Activated B cell treated with CpG ODN at 0.5 μM for 24 hours (primary cell): ENCODE data around the gene HMGCR. TPM values are rescaled to one million over a fixed set of nuclear protein-coding genes. Genes with fewer than 3 reads are reported as not detected.
"Not testable (repeated sequence)": the region's sequence is repeated elsewhere in the genome, so short reads cannot be mapped to it uniquely, and the experiment has no call there.

Experiments used
- ATAC-seq: fragments of 200-7000 bp; cut with Tn5 transposase; one replicate; pipeline ENCODE4 v1.10.0; 2021; ENCODE audit warnings: low read depth, mild to moderate bottlenecking, moderate library complexity
- CTCF ChIA-PET: fragments of 350-600 bp; sonication (Branson Sonifier 250); formaldehyde crosslinking; loops from one replicate; lab custom pipeline; 2021; ENCODE audit warnings: antibody characterized with exemption; lab: Charles Lee
- POLR2A ChIA-PET: fragments of 350-600 bp; sonication (Branson Sonifier 250); formaldehyde crosslinking; loops from one replicate; lab custom pipeline; 2021; ENCODE audit warnings: antibody characterized with exemption; lab: Charles Lee
- DNase-seq: peaks from one replicate; pipeline ENCODE4 v3.0.0; 2022
- H3K27ac Mint-ChIP-seq: one replicate; pipeline ENCODE4 v1.8.0; 2020; ENCODE audit warnings: mixed read lengths
- H3K27me3 Mint-ChIP-seq: one replicate; pipeline ENCODE4 v1.8.0; 2021; ENCODE audit warnings: mixed read lengths
- H3K36me3 Mint-ChIP-seq: one replicate; pipeline ENCODE4 v1.8.0; 2021; ENCODE audit warnings: low read depth, mixed read lengths
- H3K4me1 Mint-ChIP-seq: one replicate; pipeline ENCODE4 v1.8.0; 2021; ENCODE audit warnings: mixed read lengths
- H3K4me3 Mint-ChIP-seq: one replicate; pipeline ENCODE4 v1.8.0; 2020; ENCODE audit warnings: mild to moderate bottlenecking, mixed read lengths
- H3K9me3 Mint-ChIP-seq: one replicate; pipeline ENCODE4 v1.8.0; 2020; ENCODE audit warnings: mixed read lengths
- intact Hi-C: fragments of 100-400 bp; cut with micrococcal nuclease; formaldehyde crosslinking; loops from one replicate; pipeline ENCODE4 v1.15.1; 2024
- total RNA-seq: library from RNA; stranded (reverse); gene quantifications from 2 replicates; pipeline ENCODE4 v1.2.3, GENCODE V29; 2022
- TF ChIP-seq, protein P1 (sequence below): fragments of 200-600 bp; IDR thresholded peaks from one replicate; pipeline ENCODE4 v1.8.0; 2022; ENCODE audit warnings: antibody characterized with exemption, mild to moderate bottlenecking

Gene HMGCR
- total RNA-seq: 105 and 131 TPM in 2 replicates

DNA sequence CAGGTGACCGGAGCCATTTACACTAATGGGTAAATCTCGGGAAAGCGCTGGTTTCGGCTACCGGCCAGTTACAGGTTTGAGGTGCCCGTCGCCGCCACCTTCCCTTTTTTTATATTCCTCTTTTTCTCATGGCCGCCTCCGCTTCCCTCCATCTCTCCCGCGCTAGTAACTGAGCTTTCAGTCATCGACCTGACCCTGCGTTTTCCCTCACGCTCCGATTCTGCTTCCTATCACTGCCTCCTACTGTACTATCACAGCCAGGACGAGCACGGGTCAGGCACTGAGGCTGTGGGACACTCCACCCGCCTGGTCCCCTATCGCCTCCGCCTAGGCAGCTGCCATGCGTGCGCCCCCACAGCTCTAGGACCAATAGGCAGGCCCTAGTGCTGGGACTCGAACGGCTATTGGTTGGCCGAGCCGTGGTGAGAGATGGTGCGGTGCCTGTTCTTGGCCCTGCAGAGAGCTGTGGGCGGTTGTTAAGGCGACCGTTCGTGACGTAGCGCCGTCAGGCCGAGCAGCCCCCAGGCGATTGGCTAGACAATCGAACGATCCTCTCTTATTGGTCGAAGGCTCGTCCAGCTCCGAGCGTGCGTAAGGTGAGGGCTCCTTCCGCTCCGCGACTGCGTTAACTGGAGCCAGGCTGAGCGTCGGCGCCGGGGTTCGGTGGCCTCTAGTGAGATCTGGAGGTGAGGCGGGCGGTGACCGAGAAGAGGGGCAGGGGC lies at the start of gene HMGCR:
TSS of gene HMGCR (plus strand) at position 606 of the 722 bp plus-strand sequence. CDS start 5,386 bp downstream, outside the sequence.
- ATAC-seq (peak; percentile 95), DNase-seq (peak; percentile 89)
- CTCF ChIA-PET: interaction anchor here (0.6 to 1.9 kb wide), 5 partner anchors 100 to 570 kb away, joined by 3 to 20 read pairs (median 4); partner anchors contain the start of genes ANKRD31, GFM2 and NSA2
- Mint-ChIP-seq H3K9me3 (no peaks in the 10 kb centered on the region), H3K36me3 (peaks cover 20% of the 10 kb centered on the region), H3K27me3 (no peaks in the 10 kb centered on the region), H3K4me3 (no peak within 1 kb of the TSS), H3K4me1 (peaks cover 30% of the 10 kb centered on the region), H3K27ac (no peak within 1 kb of the TSS)
- intact Hi-C loops: loop anchor here (1.0 to 5.0 kb wide), 13 partner anchors 99 to 1769 kb away; partner anchors contain the start of genes ANKRA2, CERT1, ENC1 and GFM2
- POLR2A ChIA-PET: interaction anchor here (0.5 to 1.9 kb wide), 19 partner anchors 9 to 570 kb away, joined by 3 to 31 read pairs (median 5); partner anchors contain the start of genes ANKRD31, CERT1, FAM169A and GFM2
- TF ChIP-seq, protein P1, sequence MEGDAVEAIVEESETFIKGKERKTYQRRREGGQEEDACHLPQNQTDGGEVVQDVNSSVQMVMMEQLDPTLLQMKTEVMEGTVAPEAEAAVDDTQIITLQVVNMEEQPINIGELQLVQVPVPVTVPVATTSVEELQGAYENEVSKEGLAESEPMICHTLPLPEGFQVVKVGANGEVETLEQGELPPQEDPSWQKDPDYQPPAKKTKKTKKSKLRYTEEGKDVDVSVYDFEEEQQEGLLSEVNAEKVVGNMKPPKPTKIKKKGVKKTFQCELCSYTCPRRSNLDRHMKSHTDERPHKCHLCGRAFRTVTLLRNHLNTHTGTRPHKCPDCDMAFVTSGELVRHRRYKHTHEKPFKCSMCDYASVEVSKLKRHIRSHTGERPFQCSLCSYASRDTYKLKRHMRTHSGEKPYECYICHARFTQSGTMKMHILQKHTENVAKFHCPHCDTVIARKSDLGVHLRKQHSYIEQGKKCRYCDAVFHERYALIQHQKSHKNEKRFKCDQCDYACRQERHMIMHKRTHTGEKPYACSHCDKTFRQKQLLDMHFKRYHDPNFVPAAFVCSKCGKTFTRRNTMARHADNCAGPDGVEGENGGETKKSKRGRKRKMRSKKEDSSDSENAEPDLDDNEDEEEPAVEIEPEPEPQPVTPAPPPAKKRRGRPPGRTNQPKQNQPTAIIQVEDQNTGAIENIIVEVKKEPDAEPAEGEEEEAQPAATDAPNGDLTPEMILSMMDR: no peak

DNA sequence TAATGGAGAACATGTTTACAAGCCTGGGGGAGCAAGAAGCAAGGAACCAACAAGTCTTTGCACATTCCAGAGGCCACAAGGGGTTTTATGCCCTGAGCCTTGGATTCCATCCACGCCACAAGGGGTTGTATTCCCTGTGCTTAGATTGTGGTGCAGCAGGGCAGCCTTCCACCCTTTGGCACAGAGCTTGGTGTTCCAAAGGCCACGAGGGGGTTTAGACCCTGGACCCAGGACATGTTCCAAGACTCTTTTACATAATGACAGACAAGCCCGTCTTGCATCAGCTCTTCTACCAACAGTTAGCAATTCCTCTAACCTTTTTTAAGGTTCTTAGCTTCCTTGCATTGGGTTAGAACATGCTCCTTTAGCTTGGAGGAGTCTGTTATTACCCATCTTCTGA lies 45.2 kb upstream of the HMGCR start:
- H3K4me3 Mint-ChIP-seq, CTCF ChIA-PET, H3K36me3 Mint-ChIP-seq, POLR2A ChIA-PET, H3K27ac Mint-ChIP-seq, H3K4me1 Mint-ChIP-seq, H3K9me3 Mint-ChIP-seq, intact Hi-C loops, DNase-seq, ATAC-seq: not testable (repeated sequence)
- H3K27me3 Mint-ChIP-seq: peaks cover 22% of the 10 kb centered on the region

DNA sequence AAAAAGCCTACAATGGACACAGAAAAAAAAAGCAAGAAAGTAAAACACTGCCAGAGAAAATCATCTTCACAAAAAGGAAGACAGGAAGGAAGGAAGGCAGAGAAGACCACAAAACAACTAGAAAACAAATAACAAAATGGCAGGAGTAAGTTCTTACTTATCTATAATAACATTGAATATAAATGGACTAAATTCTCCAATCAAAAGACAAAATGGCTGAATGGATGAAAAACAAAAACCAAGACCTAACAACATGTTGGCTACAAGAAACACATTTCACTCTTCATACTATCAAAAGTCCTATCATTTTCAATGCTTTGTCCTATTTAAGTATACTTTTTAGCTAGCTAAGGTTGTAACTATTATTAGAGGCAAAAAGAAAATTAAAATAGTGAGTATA lies 36.9 kb upstream of the HMGCR start:
- no peak overlapping the region for H3K27ac Mint-ChIP-seq
- ChIA-PET POLR2A (no interaction called here), CTCF (no interaction called here)
- TF ChIP-seq, protein P1: no peak
- no peaks in the 10 kb centered on the region for H3K36me3 Mint-ChIP-seq
- no peak for DNase-seq
- intact Hi-C loops: no loop called here
- H3K4me3 Mint-ChIP-seq: no peak overlapping the region
- no peak for ATAC-seq
- H3K4me1 Mint-ChIP-seq: no peaks in the 10 kb centered on the region
- peaks cover 3% of the 10 kb centered on the region for H3K27me3 Mint-ChIP-seq
- peaks cover 5% of the 10 kb centered on the region for H3K9me3 Mint-ChIP-seq

DNA sequence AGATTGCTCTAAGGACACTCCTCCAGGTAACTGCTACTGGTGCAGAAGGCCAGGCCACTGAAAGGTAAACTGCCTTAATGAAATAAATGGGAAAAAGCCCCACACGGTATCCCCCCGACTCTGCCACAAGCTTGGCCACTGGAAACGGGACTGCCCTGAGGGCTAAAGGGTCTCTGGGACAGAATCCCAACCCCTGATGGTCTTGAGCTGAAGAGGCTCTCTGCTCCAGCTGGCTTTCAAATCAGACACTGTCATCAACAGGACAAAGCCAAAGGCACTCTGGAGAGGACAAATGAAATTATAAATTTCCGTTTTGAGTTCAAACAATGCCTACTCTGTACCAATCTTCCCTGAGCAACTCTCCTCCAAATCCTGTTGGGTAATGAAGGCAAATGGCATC lies 33.6 kb upstream of the HMGCR start:
- intact Hi-C loops: no loop called here
- POLR2A ChIA-PET: no interaction called here

DNA sequence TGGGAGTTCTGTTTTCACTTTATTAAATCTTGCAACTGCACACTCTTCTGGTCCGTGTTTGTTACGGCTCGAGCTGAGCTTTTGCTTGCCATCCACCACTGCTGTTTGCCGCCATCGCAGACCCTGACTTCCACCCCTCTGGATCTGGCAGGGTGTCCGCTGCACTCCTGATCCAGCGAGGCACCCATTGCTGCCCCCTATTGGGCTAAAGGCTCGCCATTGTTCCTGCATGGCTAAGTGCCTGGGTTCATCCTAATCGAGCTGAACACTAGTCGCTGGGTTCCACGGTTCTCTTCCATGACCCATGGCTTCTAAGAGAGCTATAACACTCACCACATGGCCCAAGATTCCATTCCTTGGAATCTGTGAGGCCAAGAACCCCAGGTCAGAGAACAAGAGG lies 32.5 kb upstream of the HMGCR start:
- CTCF ChIA-PET, H3K27ac Mint-ChIP-seq, H3K4me1 Mint-ChIP-seq, DNase-seq, H3K36me3 Mint-ChIP-seq, POLR2A ChIA-PET, intact Hi-C loops, H3K4me3 Mint-ChIP-seq, ATAC-seq, H3K27me3 Mint-ChIP-seq, H3K9me3 Mint-ChIP-seq: not testable (repeated sequence)

More for the DNA sequence above, 33.6 kb upstream of the HMGCR start:
- Mint-ChIP-seq H3K27me3 (peaks cover 3% of the 10 kb centered on the region), H3K4me1 (no peaks in the 10 kb centered on the region), H3K27ac (no peak overlapping the region), H3K4me3 (no peak overlapping the region), H3K36me3 (no peaks in the 10 kb centered on the region), H3K9me3 (peaks cover 5% of the 10 kb centered on the region)
- TF ChIP-seq, protein P1: no peak
- CTCF ChIA-PET: no interaction called here
- ATAC-seq: no peak
- DNase-seq: no peak

DNA sequence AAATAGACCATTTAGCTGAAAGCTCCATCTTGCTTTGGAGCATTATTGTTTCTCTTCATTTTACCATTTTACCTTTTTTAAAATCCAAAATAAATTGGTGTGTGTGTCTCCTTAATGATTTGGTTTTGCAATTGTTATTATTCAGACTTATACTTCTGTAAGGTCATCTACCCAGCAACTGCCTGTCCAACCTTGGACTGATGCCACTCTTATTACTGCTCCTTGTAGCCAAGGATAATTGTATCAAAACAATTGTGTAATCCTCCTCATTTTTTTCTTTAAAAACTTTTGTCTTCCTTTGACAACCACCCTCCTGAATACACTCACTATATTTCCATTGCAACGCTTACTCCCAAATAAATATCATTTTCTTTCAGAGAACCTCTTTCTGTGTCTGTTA lies 30.3 kb upstream of the HMGCR start:
- DNase-seq: no peak
- peaks cover 10% of the 10 kb centered on the region for H3K27me3 Mint-ChIP-seq
- H3K4me3 Mint-ChIP-seq: no peak overlapping the region
- CTCF ChIA-PET: no interaction called here
- H3K36me3 Mint-ChIP-seq: no peaks in the 10 kb centered on the region
- no peak for ATAC-seq
- TF ChIP-seq, protein P1: no peak
- POLR2A ChIA-PET: no interaction called here
- no peaks in the 10 kb centered on the region for H3K9me3 Mint-ChIP-seq
- no peaks in the 10 kb centered on the region for H3K4me1 Mint-ChIP-seq
- intact Hi-C loops: no loop called here
- no peak overlapping the region for H3K27ac Mint-ChIP-seq
